CD1c-positive myeloid dendritic cell (primary cell): ENCODE data around the gene COX19.
"Not testable (repeated sequence)": the region's sequence is repeated elsewhere in the genome, so short reads cannot be mapped to it uniquely, and the experiment has no call there.

Experiments used
- DNase-seq: peaks from one replicate; pipeline ENCODE4 v3.0.0-alpha.2; 2016; ENCODE audit errors: extremely low spot score

Gene COX19

GRCh38 chr7:924541-925231, 50.7 kb downstream of the COX19 start:
- peak; percentile 90 for DNase-seq

DNA sequence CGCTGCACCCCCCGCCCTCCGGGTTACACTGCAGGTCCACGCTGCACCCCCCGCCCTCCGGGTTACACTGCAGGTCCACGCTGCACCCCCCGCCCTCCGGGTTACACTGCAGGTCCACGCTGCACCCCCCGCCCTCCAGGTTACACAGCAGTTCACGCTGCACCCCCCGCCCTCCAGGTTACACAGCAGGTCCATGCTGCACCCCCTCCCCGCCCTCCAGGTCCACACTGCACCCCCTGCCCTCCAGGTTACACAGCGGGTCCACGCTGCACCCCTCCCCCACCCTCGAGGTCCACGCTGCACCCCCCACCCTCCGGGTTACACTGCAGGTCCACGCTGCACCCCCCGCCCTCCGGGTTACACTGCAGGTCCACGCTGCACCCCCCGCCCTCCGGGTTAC, 51.3 kb downstream of the COX19 start:
- not testable (repeated sequence) for DNase-seq

- peak; percentile 92 for DNase-seq
Observed at GRCh38 chr7:923108-924041, 52.0 kb downstream of the COX19 start.

- peak; percentile 37 for DNase-seq
Observed at GRCh38 chr7:922334-923107, 52.8 kb downstream of the COX19 start.

GRCh38 chr7:921581-922333, 53.6 kb downstream of the COX19 start:
- DNase-seq: no peak

DNA sequence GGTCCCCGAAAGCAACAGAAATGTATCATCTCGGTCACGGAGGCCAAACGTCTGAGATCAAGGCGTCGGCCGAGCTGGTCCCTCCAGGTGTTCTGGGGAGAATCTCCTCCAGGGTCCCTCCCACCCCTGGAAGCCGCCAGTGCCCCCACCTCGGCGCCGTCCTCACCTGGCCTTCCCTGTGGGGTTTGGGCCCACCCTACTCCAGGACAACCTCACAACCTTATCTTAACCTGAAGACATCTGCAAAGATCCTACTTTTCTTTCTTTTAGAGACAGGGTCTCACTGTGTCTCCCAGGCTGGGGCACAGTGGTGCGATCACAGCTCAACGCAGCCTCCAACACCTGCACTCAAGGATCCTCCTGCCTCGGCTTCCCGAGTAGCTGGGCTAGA, 54.3 kb downstream of the COX19 start:
- DNase-seq: no peak

DNA sequence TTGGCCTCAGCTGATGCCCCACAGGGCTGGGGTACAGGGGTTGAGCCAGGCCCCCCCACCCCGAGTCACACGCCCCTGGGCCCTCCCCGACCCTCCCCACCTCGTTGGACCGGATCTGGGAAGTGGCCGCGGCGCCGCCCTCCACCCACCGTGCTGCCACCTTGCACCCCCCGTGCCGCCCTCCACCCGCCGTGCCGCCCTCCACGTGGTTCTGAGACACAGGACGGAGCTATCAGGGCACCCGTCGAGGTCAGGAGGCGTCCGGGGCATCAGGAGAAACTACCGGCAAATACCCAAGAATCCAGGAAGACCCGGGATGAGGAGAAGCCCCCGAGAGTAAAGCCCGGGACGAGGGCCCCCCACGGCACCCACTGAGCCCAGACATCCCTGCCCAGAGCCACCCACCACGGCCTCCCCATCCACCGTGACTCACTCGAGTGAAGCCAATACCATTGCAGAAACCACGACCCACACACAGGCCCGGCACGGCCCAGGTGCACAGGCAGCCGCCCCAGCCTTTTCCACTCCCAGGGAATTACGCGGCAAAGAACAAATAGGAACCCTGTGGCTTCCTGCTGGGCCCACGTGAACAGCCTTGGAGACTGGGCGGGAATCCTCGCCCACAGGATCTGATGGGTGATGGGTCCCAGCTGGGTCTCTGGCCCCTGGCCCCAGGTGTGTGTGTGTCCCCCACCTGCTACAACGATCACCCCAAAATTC, 54.8 kb downstream of the COX19 start:
- DNase-seq: no peak

GRCh38 chr7:919924-920341, 55.4 kb downstream of the COX19 start:
- no peak for DNase-seq

- no peak for DNase-seq
Observed at GRCh38 chr7:919114-919442, 56.3 kb downstream of the COX19 start.

GRCh38 chr7:918441-919113, 56.8 kb downstream of the COX19 start:
- DNase-seq: no peak

- DNase-seq: no peak
Observed at GRCh38 chr7:918118-918425, 57.3 kb downstream of the COX19 start.

GRCh38 chr7:917255-918117, 57.9 kb downstream of the COX19 start:
- no peak for DNase-seq

DNA sequence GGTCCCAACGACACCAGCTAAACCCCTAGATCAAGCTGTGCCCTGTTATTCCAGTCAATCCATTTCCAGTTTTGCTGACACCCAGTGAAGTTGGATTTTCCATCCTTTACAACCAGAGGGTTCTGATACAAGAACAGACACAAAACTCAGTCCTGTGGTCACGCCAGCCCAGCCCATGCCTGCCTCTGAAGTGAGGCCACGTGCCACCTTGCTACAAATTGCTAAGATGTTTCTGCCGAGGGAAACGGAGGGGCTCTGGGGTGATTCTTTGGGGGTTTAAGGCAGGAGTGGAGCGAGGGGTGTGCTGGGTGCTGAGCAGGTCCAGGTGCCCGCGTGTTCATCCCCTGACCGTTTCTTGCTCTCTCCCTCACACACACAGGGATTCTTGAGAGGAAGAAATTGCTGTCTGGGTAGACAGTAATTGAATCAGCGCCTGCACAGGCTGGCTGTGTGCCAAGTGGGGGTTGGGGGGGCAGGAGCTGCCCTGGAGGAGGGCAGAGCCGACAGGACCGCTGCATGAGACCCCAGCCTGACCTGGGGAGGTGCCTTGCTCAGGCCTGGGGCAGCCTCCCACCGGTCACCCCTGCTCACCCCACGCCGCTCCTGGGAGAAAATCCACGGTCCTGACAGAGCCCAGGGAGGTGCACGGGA, 58.9 kb downstream of the COX19 start:
- no peak for DNase-seq
